Measurements from ENCODE around the gene COL17A1.

Gene COL17A1

DNA sequence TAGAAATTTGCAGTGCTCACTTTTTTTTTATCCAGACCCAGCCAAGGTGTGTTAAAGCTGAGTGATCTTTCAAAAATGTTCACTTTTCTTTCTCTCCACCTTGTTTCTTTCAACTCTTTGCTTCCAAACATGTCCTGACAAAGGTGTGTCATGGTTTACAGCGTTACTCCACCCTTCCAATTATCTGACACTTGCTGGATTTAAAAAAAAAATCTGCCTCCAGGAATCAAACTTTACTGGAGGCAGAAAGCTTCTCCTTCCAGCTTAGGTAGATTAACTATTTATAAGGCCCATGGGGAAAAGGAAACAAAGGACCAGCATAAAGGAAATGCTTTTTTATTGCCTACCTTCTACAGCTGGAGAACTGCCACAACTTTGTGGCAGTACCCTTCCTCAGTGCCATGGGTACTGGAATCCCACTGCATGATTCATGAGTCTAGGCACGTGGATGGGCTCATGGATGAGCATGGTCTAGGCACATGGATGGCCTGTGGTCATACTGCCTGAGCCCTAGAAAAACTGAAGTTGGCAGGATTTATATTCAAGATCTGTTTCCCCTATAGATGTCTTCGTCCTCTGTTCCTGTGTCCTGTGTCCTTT, at the start of gene COL17A1:
Gene COL17A1 (minus strand): TSS at position 80 of the 600 bp plus-strand sequence. CDS start 5,207 bp downstream, outside the sequence.
- intact Hi-C loops (cut with DNase I) = no loop called here
- DNase-seq = no peak

DNA sequence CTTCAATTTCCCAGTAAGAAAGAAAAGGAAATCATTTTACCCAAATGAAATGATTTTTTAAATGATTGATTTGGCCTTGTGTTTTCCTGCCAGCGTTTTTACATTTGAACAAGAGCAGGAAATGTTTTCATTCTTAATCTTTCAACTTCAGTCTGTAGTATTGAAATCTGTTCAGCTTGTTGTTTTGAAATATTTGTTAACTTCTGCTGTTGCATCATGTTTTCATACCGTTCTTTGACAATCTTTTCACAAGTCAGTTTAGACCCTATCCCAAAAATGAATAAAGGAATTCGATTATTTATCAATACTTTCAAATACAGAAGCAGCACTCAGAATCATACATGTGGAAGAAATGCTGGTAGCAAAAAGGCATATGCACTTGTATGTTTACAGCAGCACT, 44.4 kb upstream of the COL17A1 start:
- intact Hi-C loops (cut with DNase I) = no loop called here

DNA sequence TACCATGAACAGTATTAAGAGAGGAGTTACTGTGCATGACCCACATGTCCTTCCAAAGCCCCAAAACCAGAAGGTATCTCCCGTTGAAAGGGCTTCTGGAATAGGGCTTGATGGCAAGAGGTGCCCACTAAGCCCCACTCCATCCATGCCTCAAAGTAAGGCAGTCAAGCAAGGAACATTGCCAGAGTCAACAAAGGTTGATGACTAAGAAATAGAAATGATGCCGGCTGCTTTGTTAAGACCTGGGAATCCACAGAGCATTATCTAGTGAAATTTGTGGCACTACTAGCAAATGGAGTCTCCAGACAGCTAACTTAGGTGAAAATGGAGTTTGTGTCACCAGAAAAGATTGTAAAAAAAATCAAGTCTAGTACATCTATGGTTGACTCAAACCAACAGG, 42.5 kb upstream of the COL17A1 start:
- DNase-seq = no peak

More for the DNA sequence above, 44.4 kb upstream of the COL17A1 start:
- no peak for DNase-seq

DNA sequence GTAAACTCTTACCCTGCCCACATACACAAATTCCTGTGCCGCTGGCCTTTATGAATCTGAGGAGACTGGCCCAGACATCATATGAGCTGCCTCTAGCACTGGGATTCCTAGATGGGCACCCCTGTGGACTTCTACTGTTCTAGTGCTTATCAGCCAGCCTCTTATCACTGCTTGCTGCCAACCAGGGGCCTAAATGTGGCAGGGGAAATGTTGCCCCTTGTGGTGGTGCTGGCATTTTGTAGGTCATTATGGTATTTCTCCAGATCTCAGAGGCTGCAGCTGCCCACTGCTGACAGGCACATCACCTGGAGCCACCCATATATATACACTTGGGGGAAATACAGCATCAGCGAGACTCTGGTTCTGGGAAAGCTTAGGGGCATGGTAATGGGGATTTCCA, 41.7 kb upstream of the COL17A1 start:
- peak in 13 of 42 donors; percentile 6 to 60 (median 30) for DNase-seq
- intact Hi-C loops (cut with DNase I) = loop anchor here (10.0 kb wide), 2 partner anchors 77 to 213 kb away; partner anchors contain the start of gene STN1

More for the DNA sequence above, 42.5 kb upstream of the COL17A1 start:
- intact Hi-C loops (cut with DNase I) = loop anchor here (10.0 kb wide), 2 partner anchors 77 to 213 kb away; partner anchors contain the start of gene STN1

DNA sequence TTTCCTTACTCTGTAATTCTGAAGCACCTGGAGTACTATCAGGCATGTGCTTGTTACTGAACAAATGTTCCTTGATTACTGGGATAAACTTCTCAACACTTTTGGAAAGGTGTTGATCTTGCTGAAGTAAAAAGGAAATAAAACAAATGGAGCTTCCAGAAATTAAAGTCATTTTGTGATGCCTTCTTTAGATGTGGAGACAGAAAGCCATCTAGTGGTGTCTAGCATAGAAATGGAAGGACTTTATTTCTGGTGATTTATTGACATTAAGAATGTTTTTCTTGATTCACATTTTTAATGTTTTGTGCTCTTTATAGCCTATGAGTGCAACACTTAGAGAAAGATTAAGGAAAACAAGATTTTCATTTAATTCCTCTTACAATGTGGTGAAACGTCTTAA, 37.7 kb upstream of the COL17A1 start:
- intact Hi-C loops (cut with DNase I) = loop anchor here (5.0 to 10.0 kb wide), 5 partner anchors 46 to 209 kb away; partner anchors contain the start of genes SLK and STN1
- no peak for DNase-seq

DNA sequence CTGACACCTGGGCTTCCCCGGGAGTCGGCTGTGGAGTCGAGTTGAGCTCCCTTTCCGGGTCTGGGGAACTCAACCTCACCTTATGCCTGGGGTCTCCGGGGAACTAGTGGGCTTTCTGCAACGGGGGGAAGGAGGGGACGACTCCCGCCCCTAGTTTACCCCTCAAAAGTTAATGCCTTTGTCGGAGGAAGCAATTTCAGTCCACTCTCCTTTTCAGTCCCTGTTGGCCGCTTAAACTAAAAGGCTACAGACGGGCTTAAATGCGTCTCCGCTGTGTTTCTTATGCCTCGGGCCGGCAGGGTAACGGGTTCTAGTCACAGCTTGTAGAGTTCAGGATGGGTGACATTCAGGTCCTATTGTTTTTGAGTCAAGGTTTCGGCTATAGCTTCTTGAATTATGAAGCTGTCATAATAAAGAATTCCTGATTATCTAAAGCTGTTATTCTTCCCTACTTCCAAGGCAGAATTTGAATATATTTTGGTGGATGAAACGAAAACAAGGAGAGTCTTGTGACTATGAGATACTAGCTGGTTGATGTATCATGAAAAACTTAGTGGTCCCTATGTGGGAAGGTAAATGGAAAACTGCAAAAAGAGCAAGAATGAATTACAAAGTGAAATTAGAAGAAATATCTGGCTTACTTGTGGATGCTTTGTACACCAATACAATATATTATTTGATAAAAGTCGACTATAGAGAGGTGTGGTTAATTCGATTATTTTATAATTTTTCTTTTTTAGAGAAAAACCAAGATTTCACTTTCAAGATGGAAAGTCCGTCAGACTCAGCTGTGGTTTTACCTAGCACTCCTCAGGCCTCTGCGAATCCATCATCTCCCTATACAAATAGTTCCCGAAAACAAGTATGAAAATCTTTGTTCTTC, 36.8 kb upstream of the COL17A1 start:
- intact Hi-C loops (cut with DNase I) = loop anchor here (5.0 to 10.0 kb wide), 5 partner anchors 45 to 208 kb away; partner anchors contain the start of genes SLK and STN1
- peak in 8 of 42 donors; percentile 4 to 35 (median 26) for DNase-seq

DNA sequence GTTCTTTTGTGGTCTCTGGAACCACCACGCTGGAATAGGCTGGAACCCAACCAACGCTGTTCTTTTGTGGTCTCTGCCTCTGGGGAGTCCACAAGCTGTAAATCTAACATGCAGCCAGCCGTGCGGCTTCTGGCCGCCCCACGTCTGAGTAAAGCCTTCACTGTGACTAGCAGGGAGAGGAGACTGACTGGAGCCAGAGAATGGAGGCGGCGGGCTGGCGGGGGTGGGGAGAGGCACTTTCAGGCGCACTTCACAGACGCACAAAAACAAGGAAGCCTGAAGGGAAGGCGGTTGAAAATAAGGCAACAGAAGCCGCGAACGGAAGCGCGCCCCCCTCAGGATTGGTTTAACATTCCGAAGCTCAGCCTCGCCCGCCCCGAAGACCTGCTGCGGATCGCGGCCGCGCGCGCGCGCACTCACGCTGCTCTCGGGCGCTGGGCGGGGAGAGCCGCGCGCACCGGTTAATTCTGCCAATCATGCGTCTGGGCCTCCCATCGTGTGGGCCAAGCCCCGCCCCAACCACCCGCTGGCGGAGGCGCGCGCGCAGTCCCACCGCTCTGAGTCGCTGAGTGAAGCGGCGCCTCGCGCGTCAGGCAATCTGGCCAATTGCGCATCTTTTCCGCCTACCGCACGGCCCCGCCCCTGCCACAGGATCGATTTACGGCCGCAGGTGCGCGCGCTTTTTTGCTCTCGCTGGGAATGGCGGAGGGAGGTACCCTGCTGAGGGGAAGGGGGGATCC, 36.0 kb upstream of the COL17A1 start, which contains the start of gene SFR1:
Gene SFR1 (plus strand): TSS at position 687 of the 740 bp plus-strand sequence. CDS start 13 bp downstream, at position 700.
- intact Hi-C loops (cut with DNase I) = loop anchor here (5.0 to 10.0 kb wide), 5 partner anchors 44 to 207 kb away; partner anchors contain the start of genes SLK and STN1

DNA sequence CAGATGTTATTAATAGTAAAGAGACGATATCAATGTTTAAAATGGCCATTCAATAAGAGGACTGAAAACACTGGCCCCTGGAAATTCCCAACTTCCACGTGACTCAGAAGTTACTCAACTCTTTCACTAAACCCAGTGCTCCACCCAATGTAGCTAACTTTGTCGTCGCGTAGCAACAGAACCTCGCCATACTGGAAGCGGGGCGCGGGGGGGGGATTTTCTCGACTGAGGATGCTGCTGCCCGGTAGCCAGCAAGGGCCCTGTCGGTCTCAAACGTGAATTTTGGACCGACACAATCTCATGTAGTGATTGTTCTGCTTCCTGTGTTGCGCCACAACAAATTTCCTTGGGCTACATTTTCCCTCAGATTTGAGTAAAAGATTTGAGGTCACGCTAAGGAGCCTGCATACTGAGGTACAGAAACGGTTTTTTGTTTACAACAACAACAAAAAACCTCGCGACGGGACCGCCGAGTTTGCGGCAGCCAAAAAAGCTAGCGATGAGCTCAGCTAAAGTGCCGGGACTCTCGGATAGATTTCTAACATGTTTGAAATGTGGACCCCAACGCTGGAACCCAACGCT, 35.3 kb upstream of the COL17A1 start:
- intact Hi-C loops (cut with DNase I) = loop anchor here (5.0 to 10.0 kb wide), 5 partner anchors 44 to 206 kb away; partner anchors contain the start of genes SLK and STN1

More for the DNA sequence above, 36.0 kb upstream of the COL17A1 start, which contains the start of gene SFR1:
- peak; percentile 97 to 100 (median 99) for DNase-seq

DNA sequence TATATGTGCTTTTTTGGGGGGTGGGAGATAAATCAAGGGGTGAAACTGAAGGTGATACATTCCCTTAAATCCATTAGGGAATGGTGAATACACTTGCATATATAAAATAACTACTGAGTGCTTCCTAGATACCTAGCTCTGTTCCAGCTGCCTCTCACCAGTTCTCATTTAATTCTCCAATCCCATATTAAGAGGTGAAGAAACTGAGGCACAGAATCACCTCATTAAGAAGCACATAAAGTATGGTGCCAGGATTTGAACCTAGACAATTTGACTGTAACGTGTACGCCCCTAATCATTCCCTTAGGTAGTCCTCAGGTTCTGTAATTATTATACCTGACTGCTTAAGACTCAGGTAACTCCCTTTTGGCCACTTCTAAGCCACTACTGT, 34.8 kb upstream of the COL17A1 start:
- intact Hi-C loops (cut with DNase I) = loop anchor here (5.0 to 10.0 kb wide), 5 partner anchors 43 to 206 kb away; partner anchors contain the start of genes SLK and STN1
- DNase-seq = no peak

More for the DNA sequence above, 35.3 kb upstream of the COL17A1 start:
- peak; percentile 59 to 92 (median 81) for DNase-seq

DNA sequence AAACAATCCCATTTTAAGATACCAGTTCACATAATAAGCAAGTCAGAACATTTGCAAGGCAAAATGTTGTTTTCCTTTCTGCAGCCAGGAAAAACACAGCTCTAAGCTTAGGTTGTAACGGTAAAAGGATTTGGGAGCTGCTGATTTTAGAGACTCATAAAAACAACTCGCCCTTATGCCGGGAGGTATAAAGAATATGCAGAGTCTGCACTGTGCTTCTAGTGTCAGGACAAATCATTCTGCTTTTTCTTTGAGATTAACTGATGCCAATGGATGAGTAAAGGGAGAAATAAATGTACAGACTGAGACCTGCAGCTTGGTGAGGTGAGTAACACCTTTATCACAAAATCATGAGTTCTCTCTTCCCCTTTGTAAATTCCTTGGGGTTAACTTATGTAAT, 34.3 kb upstream of the COL17A1 start:
- intact Hi-C loops (cut with DNase I) = loop anchor here (5.0 to 10.0 kb wide), 5 partner anchors 43 to 205 kb away; partner anchors contain the start of genes SLK and STN1

DNA sequence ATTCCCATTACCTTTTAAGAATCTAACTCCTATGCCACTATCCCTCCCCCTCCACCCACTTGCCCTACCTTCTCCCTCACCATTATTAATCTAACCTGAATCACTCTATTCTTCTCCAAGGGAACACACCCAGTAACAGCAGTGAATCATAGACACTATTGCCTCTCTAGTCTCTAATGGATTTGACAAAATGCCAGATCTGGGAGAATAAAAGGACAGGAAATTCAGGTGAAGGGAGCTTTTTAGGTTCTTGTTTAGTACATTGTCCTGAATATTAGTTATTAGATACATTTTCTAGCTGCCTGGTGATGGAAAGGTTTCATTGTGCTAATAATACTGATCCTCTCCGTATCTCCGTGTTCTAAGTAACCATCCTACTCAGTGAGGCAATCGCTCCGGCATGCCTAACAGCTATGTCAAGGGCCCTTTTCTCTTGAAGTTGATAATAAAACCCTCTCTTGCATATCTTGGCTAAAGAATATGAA, 32.2 kb upstream of the COL17A1 start:
- intact Hi-C loops (cut with DNase I) = no loop called here
- DNase-seq = peak in 30 of 42 donors; percentile 14 to 83 (median 50)

More for the DNA sequence above, 34.3 kb upstream of the COL17A1 start:
- no peak for DNase-seq

DNA sequence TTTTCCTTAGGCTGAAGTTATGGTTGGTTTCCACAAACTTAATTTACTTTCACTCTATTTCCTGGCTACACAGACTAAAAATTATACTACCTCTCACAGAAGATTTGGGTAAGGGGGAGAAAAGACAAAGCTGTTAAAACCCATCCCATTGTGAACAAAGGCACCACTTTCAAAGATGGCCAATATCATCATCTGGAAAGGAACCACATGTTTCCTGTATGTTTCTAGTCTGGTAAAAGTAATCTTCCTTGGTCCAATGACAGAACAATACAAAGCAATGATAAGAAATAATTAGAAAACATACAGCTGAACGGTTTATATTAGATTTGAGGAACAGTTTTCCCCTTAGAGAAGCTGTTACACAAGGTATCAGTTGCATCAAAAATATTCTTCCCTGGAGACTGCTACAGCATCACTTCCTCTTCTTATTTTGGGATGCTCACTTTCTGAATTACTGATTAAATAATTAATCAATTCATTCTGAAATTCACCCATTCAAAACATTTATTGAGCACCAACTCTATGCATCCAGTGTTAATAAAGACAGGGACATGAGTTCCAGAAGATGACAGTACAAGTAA, 27.8 kb upstream of the COL17A1 start:
- no peak for DNase-seq
- intact Hi-C loops (cut with DNase I) = no loop called here

DNA sequence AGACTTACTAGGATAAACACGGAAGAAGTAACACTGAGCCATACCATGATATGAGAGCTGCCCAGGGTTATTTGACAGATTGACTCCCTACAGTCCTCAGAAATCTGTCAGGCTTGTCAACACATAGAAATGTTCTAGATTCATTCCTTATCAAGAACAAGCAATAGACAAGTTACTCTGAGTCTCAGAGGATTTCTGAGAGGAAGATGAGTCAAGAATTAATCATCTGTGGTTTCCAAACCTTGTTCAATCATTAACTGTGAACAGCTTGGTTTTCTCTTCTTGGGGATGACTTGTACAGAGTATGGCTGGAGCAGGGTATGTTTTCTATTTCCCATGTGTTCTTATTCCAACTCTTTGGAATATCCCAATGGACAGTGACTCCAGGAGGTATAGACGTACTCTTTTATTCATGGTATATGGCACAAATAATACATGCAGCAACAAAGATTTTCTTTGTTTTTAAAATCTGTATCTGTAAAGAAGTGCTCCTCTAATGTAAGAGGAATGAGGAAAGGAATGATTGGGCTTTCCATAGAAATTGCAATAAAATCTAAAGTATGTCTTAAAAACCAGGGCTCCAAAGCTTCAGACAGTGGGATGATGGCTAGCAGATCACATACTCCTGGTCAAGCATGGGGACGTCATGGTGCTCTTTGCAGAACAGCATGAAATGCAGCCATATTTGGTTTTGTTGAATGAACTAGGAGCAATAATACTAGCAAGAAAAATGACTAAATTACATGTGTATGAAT, 24.4 kb upstream of the COL17A1 start:
- intact Hi-C loops (cut with DNase I) = no loop called here
- DNase-seq = no peak

DNA sequence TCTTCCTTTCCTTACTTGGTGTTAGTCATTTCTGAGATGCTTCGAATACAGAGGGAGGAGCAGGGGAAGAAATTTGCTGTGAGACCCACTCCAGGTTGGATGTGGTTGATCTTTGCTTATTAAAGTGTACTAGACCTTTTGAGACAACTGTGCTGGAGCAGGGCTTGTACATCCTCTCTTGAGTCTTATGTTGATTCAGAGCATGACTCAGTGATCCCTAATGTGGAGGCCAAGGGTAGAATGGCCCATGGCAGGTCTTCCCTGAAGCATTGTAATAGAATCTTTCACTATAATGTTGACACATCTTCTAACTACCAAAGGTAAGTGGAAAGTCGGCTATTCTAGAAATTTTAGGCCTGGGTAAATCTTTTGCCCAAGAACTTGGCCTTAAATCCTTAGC, 19.2 kb upstream of the COL17A1 start:
- DNase-seq = no peak

DNA sequence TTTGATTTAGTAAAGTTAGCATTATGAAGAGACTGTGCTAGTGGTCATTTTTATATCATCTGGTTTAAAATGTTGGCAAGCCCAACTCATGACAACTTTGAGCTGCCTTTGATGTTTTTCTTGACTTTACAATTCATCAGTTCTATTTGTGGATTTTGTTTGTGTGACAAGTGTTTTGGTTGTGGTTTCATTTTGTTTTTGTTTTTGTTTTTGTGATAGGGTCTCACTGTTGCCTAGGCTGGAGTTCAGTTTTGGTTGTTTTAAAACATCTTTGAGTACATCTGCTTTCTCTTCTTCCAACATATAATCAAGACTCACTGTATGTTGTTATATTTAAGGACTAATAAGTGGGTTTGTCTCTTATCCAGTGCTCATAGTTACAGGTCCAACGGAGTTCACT, 18.7 kb upstream of the COL17A1 start:
- intact Hi-C loops (cut with DNase I) = no loop called here
- DNase-seq = no peak

More for the DNA sequence above, 19.2 kb upstream of the COL17A1 start:
- intact Hi-C loops (cut with DNase I) = no loop called here

DNA sequence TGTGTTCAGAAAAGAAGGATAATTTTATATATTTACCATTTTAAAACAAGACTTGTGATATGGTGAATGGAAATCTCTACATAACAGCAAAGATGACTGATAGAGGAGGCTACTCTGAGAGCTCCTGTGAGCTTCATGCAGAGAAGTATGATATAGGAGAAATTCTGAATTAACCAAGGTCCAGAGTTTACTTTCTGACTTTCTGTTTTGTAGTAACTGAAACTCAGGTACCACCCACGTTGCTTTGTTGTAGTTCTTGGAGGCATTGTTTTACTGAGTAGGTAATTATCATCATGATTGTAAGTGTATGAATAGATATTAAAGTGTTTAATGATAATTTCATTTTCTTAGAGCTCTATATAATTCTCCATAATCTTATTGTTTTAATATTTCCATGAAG, 18.3 kb upstream of the COL17A1 start:
- DNase-seq = no peak
- intact Hi-C loops (cut with DNase I) = no loop called here

DNA sequence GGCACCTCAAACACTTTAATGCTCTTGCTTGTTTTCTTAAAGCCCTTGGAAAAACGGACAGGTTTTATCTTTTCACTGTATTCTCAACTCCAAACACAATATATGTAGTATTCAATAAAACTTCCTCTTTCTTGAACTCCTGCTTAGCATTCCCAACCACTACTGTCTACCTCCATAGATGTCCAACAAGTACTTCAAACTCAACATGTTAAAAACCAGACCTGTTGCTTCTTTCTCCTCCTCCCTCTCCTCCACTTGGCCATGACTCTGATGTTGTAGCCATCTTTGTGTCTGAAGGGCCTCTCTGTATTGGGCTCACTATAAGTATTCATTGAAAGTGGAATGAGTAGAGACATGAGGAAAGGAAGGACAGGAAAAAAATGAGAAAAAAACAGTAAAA, 16.2 kb upstream of the COL17A1 start:
- no peak for DNase-seq
- intact Hi-C loops (cut with DNase I) = no loop called here
